Stimulated activated CD4-positive, alpha-beta T cell treated with anti-CD3 and anti-CD28 coated beads, Interleukin-1b, Interleukin-23, amount 100 ng/mL, for 1 hour (primary cell): ENCODE measurements around the gene VRK3.
"Not testable (repeated sequence)": the region's sequence is repeated elsewhere in the genome, so short reads cannot be mapped to it uniquely, and the experiment has no call there.

Source experiments
- DNase-seq, 2 donors: peaks; one replicate each; pipeline ENCODE4 v3.0.0-alpha.2; 2020; ENCODE audit warnings: low read depth in 2 of 2

The VRK3 gene

DNA sequence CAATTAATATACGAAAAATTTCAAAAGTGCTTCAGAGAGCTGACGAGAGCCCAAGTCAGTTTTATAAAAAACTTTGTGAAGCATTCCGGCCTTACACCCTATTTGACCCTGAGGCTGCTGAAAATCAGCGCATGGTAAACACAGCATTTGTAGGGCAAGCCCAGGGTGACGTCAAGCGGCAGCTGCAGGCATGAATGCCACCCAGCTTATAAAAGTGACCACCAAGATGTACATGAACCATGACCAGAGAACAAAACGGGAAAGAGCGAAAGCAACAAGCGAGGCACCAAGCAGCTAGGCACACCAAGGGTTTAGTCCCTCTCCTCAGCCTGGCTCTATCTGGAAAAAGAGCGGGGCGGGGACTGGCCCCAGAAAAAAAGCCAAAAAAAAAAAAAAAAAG lies 70.2 kb downstream of the VRK3 start:
- DNase-seq, result no peak

DNA sequence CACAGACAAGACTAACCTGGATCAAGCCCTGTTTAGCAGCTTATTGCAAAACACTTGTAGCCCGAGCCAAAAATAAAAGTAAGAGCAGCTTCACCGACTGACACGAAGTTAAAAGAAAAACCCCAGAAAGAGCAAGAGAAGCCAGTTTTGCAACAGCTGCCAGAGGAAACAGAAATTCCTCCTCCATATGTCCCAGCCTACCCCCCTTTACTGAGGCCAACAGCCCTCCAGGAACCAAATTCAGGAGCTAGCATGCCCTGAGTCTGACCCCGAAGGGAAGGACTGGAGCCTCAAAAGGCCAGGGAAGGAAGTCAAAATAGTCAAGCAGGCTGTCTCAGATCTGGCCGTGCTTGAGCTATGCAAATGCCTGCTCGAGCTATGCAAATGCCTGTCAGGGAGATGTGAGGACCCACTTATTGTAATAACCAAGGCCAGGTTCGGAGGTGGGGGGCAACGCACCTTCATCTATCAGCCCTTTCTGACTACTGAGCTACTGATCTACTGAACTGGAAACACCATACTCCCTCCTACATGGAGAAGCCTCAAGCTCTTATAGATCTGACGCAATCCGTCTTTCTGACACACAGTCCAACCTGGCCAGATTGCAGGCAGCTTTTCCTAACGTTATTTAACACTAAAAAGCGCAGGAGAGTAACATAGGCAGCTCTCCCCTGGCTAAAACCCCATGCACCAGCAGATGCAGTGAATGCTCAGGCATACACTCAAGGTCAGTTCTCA lies 70.9 kb downstream of the VRK3 start:
- DNase-seq, result no peak

DNA sequence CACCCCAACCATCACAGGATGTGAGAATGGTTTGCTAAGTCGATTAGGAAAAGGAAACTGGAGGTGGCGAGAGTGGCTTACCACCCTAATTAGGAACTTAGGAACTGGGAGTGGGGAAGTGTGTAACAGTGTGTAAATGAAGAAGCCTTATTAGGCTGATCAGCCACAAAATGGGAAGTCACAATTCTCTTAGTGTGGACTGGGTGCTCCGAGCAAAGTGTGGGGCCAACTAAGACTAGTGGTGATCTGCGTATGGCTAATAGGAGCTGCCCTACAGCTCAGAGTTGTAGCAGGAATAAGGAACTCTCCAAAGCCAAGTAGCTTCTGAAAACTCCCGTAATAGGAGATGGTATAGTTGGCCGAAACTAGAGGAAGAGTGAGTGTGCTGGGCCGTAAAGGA lies 71.8 kb downstream of the VRK3 start:
- no peak for DNase-seq

DNA sequence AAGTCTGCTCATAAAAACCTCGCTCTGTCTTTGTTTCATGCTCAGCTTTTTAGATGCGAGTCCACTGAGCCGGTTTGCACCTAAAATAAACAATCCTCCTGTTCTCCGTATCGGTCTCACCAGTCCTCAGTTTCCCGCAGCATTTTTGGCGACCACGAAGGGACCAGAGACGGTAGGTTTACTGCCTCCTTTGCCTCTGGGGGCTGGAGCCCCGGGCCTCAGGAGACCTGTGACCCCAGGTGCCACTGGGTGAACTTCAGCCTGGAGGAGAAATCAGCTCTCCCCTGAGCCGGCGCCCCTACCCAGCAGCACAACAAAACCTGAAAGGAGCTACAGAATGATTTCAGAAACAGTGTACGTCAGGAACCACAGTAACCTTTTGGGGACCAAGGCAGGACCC lies 72.3 kb downstream of the VRK3 start:
- no peak for DNase-seq

DNA sequence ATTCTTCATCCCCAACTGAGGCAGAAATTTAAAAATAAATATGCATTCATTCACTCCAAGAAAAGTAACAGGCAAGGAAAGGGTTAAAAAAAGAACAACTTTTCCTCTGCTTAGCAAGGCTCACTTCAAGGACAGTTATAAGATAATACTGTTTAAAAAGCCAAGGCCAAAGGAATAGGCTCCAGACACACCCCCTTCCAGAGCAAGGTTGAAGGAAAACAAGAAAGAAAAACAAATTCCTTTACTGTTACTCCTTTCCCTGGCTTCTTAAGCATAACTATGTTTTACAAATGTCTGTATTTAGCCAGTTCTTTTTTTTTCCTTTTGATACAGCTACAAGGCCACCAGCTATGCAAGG lies 72.7 kb downstream of the VRK3 start:
- no peak for DNase-seq

DNA sequence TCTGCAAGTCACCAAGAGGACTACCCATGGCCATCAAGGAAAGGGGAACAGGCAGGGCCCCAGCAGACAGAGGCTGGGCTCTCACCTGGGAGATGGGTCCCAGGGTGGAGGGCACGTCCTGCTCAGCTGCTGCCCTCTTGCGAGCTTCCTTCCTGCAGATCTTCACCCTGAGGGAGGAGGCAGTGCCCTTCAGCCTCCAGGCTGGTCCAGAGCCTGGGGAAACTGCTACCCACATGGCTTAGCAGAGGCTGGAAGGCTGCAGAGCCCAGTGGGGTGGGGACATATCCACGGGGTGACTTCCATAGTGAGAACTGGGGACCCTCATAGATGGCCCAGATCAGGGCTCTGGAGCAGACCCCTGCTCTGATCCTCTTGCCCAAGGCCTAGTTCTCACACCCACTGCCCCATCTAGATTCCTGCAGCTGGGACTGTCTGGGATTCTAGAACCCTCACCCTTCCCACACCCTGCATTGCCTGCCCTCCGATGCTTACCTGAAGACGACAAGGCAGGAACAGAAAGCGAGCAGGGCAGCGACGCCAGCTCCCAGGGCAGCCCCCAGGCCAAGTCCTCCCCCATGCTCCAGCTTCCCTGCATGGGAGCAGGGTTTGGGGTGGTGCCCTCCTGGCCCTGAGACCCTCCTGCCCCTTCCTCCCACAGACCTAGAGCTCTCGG lies 73.2 kb downstream of the VRK3 start:
- no peak for DNase-seq

DNA sequence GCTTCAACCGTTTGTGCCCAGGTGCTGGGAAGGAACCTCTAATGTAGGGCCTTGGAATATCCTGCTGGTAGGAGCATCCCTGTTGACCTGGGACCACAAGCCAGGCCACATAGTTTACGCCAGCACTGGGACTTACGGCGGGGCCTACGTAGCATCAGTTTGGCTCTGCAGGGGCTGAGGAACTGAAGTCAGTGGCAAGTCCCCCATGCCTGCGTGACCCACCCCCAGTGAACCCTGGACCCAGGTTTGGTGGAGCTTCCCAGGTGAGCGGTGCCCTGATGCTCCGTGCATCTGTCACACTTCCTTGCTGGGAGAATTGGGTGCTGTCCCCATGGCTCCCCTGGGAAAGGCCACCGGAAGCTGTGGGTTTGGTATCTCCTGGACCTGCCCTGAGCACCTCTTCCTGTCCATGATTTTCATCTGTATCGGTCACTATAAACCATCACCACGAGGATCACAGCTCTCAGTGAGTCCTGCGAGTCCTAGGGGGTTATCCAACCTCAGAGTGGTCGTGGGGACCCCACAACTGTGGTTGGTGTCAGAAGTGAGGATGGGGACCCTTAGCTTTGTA lies 74.1 kb downstream of the VRK3 start:
- DNase-seq, result no peak

DNA sequence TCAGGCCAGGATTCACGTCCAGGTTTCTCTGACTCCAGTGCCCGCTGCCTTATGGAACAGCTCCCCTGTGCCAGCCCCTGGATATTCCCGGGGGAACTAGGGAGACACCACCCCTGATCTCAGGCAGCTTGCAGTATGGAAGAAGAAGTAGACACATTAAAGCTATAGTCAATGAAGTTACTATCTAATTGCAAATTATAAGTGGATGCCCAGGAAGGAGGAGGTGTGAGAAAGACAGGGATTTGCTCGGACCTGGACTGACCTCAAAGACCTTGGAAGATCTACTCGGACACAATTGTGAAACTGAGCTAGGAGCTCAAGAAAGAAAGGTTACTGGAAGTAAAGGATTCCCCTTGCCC lies 74.6 kb downstream of the VRK3 start:
- no peak for DNase-seq

DNA sequence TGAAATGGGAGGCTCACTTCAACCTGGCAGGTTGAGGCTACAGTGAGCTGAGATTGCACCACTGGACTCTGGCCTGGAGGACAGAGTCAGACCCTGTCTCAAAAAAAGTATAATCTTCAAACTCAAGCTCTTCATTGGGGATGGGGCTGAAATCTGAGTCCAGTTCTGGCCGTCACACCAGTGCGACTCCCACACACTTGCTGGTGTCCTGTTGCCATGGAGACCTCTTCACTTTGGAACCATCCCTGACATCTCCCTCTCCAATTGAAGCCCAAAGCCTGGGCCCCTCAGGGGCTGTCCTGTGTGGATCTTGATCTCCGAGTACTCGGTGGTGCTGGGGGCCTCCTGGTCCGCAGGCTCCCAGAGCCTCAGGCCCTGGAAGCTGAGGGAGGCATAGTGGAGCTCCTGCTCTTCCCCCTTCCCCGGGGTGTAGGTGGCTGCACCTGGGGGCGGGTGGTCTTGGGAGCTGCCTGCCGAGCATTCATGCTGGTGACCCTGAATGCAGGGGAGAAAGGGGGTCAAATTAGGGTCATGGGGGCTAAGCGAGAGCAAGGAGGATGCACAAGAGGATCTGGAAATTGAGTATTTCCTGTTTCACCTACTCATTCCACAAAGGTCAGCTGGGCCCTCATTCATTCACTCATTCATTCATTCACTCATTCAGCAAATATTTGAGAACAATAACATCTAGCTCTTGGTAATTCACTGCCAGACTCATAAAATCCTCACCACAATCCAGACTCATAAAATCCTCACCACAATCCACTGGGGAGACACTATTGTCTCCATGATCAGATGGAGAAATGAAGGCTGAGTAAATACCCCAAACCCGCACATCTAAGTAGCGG lies 75.2 kb downstream of the VRK3 start:
- no peak for DNase-seq

DNA sequence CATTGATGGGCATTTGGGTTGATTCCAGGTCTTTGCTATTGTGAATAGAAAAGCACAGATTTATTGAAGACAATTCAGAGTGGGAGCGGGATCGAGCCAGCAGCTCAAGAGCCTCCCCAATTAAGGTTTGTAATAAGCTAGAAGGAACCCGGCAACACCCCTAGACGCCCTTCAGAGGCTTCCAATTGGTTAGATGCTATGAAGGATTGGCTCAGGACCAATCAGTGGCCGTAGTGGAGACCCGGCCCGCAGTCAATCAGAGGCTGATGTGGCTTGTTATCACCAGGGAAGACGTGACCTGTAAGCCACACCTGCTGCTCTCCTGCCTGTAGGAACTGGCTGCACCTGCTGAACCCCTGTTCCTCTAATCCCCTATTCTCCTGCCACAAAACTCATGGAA lies 78.8 kb downstream of the VRK3 start:
- no peak for DNase-seq

DNA sequence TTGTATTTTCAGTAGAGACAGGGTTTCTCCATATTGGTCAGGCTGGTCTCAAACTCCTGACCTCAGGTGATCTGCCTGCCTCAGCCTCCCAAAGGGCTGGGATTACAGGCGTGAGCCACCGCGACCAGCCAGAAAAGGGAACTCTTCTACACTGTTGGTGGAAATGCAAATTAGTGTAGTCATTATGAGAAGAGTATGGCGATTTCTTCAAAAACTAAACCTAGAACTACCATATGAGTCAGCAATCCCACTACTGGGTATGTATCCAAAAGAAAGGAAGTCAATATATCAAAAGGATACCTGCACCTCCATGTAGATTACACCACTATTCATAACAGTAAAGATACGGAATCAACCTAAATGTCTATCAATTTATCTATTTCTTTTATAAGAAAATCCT lies 80.6 kb downstream of the VRK3 start:
- not testable (repeated sequence) for DNase-seq

DNA sequence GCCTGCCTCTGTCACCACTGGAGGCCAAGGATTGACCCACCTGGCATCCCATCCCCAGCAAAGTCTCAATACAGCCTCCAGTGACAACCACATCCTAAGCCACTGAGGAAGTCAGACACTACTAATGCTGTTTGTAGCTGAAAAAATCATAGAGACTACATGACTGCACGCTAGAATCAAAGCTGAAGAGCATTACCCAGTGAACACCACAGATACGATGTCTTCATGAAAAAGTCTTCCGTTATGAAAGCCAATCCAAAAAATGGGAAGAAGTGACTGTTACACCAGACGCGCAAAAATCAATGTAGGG lies 84.7 kb downstream of the VRK3 start:
- no peak for DNase-seq

DNA sequence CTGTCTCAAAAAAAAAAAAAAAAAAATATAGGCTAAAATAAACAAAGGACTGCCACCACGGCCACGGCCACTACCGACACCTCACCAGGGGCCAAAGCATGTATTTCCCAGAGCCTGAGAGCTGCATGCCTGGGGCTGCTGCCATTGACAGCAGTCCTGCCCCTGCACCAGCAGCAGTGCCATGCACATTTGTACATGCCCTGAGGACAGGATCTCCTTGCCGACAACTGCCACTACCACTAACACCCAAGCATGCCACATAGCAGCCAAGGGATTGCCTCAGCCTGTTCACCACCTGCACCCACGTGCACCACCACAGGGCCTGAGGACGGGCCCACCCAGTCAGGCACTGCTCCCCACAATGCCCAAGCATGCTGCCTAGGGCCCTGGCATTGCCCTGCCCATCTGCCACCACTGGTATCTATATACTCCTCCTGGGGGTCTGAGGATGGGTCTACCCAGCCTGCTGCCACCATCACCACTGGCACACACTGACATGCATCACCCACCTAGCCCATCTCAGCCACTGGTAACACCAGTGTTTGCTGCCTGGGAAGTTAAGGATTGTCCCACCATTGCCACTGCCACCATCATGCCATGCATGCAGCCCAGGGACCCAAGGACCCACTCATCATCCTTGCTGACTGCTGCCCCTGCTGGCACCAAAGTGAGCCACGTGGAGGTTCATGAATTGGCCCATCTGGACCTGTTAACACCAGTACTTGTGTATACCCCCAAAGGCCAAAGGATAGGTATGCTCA lies 85.3 kb downstream of the VRK3 start:
- DNase-seq, result no peak

DNA sequence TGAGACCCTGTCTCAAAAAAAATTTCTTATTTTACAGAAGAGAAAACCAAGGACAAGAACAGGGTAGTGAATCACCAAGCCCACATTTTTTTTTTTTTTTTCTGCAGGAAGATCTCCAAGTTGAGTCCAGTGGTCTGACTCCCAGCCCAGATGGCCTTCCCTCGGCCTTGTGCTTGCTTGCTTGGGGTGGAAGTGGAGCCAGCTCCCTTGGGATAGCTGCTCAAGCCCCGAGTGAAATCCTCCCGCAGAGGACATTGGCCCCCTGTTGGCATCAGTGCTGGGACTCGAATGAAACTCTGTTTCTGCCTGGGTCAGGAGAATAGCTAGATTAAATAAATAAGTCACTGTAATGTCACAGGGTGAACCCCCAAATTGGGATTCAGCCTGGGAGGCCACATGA lies 86.5 kb downstream of the VRK3 start:
- DNase-seq, result no peak

DNA sequence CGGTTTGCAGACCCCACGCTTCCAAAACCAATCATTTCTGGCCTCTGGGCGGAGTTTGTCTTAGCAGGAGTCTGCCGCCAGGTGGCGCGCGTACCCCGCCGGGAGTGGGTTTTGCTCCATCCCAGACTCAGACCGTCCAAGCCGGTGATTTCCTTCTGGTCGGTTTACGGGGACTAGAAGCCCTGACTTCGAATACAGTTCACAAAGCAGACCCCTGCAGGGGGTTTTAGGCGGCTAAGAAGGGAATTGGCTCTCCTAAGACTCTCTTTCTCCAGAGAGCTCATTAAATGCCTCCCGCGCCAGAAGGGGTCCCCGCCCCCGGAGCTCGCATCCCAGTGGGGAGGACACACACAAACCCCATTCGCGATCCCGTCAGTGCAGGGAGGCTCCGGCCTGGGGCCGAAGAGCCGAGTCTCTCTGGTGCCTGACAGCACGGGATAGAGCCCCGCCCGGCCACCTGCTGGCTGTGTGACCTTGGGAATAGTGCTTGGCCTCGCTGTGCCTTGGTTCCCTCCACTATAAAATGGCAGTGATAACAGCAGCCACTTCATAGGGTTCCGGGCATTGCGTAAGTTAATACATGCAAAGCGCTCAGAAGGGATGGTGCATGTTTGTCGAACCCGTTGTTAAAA lies 87.3 kb downstream of the VRK3 start:
- peak; percentile 51 to 70 for DNase-seq

DNA sequence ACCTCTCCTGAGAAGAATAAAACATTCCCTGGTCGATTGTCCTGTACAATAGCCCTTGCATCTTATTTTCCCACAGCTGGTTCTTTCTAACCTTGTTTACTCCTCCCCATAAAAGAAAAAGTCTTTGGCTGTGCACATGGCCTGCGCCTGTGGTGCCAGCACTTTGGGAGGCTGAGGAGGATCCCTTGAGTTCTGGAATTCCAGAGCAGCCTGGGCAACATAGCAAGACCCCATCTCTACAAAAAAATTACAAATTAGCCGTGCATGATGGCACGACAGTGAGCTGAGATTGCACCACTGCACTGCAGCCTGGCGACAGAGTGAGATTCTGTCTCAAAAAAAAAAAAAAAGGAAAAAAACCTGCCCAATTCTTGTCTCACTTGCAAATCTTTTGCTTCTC lies 88.6 kb downstream of the VRK3 start:
- no peak for DNase-seq

DNA sequence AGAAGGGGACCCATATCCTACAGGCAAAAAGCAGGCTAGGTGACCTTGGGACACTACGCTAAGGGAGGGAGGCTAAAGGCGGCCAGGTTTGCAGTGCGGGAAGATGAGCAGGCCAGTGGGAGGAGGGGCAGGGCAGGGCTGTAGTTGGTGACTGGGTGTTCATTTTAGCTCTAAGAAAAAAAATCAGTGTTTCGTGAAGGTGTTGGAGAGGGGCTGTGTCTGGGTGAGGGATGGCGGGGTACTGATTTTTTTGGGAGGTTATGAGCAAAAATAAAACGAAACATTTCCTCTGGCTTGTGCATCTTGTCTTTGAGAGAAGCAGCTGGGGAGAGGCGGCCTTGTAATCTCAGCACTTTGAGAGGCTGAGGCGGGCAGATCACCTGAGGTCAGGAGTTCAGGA lies 91.5 kb downstream of the VRK3 start:
- DNase-seq, result no peak

DNA sequence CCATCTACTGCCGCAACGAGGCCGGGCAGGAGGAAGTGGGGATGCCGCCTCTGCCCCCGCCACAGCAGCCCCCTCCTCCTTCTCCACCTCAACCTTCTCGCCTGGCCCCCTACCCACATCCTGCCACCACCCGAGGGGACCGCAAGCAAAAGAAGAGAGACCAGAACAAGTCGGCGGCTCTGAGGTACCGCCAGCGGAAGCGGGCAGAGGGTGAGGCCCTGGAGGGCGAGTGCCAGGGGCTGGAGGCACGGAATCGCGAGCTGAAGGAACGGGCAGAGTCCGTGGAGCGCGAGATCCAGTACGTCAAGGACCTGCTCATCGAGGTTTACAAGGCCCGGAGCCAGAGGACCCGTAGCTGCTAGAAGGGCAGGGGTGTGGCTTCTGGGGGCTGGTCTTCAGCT lies 92.4 kb downstream of the VRK3 start:
- DNase-seq, result no peak

DNA sequence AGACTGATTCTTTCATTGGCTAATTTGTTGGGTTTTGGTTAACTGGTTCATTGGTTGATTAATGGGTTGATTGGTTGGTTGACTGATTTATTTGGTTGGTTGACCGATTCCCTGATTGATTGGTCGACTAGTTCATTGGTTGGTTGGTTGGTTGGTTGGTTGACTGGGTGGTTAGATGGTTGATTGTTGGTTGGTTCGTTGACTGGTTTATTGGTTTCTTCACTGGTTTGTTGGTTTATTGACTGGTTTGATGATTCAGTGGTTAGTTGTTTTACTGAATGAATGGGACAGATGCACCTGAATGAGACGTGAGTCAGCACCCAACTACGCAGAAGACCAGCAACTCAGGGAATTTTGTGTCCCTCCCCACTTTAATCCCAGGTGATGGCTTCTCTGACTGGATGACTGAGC lies 93.1 kb downstream of the VRK3 start:
- no peak for DNase-seq

DNA sequence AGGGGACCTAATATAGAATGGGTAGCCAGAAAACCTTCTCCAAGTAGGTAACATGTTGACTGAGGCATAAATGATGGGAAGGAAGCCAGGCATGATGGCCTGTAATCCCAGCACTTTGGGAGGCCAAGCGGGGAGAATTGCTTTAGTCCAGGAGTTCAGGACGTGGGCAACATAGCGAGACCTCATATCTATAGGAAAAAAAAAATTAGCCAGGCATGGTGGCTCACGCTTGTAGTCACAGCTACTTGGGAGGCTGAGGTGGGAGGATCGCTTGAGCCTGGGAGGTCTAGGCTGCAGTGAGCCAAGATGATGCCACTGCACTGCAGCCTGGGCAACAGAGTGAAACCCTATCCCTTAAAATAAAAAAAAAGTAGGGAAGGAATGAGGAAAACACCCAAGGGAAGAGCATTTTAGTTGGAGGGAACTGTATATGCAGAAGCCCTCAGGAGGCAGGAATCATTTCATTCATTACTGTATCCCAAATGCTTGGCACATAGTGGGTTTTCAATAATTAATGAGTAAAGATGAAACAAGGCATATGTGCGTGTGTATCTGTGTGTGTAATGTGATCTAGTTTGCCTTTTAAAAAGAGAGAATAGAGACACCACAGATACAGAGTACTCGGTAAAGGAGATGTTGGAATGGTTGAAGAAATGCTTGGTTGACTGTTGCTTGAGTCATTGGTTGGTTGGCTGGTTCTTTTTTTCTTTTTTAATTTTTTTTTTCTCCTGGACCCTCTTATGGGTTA lies 93.7 kb downstream of the VRK3 start:
- DNase-seq, result no peak

DNA sequence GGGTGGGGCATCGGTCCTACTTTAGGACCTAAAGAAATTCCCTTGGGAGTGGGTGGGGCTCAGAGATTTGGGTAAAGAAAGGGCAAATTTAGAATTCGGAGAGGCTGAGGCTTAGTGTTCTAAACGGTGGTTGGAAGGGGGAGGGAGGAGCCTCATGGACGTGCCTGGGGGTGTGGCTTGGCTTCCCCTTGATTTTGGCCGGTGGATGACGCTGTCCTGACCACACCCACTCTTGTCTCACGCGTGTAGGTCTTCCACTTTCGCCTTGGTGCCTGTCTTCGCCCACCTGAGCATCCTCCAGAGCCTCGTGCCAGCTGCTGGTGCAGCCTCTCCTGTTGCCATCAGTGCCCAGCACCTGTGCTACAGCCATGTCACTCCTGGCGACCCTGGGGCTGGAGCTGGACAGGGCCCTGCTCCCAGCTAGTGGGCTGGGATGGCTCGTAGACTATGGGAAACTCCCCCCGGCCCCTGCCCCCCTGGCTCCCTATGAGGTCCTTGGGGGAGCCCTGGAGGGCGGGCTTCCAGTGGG lies 94.6 kb downstream of the VRK3 start:
- DNase-seq, result no peak
